ENCODE results near the gene TENM4. TPM values are rescaled to one million over a fixed set of nuclear protein-coding genes. Genes with fewer than 3 reads are reported as not detected.

TENM4 gene
- polyA plus RNA-seq, 1 of the 3 experiments (the other 2 are of a cell fraction): 16.7 TPM

- TF ChIP-seq TAF1 (IDR thresholded peaks at IDR 0.05; ENCODE audit: borderline replicate concordance, low read depth, low read length): no peak
- peak; percentile 11; the same call in 1 of the 2 replicates for TF ChIP-seq TCF12 (IDR thresholded peaks at IDR 0.05)
- TF ChIP-seq, protein P1, sequence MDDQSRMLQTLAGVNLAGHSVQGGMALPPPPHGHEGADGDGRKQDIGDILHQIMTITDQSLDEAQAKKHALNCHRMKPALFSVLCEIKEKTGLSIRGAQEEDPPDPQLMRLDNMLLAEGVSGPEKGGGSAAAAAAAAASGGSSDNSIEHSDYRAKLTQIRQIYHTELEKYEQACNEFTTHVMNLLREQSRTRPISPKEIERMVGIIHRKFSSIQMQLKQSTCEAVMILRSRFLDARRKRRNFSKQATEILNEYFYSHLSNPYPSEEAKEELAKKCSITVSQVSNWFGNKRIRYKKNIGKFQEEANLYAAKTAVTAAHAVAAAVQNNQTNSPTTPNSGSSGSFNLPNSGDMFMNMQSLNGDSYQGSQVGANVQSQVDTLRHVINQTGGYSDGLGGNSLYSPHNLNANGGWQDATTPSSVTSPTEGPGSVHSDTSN (IDR thresholded peaks at IDR 0.05): peak; percentile 32; the same call in 1 of the 2 replicates
- H2AFZ ChIP-seq (ENCODE audit: low read depth): no peak overlapping the region
- H3K27ac ChIP-seq (ENCODE audit: low read depth in 2 of 2, low read length in 1 of 2): no peak overlapping the region
- no peak overlapping the region; the same call in 1 of the 2 replicates for H3K4me2 ChIP-seq
- POLR2A ChIA-PET: no interaction called here
- H4K20me1 ChIP-seq (ENCODE audit: insufficient read depth): no peaks in the 10 kb centered on the region
- H3F3A ChIP-seq (replicated peaks; ENCODE audit: insufficient read depth): no peaks in the 10 kb centered on the region
- H3K9me3 ChIP-seq: no peaks in the 10 kb centered on the region
- H3K4me1 ChIP-seq (ENCODE audit: control insufficient read depth in 1 of 2, insufficient read depth in 2 of 2, low read depth in 1 of 2, low read length in 1 of 2): peaks cover 0 to 18% of the 10 kb centered on the region in 2 experiments; a peak in 3 of 4 replicates
- no peak overlapping the region for H3K9ac ChIP-seq
- CTCF ChIA-PET: no interaction called here
- H3K79me2 ChIP-seq (ENCODE audit: insufficient read depth): no peaks in the 10 kb centered on the region
- no peaks in the 10 kb centered on the region for H3K27me3 ChIP-seq (ENCODE audit: insufficient read depth)
- WGBS (ENCODE audit: low lambda C conversion rate): 42% methylated on average over 3 of the region's 3 CpGs
- H3K4me3 ChIP-seq (ENCODE audit: low read depth in 2 of 2, low read length in 1 of 2): no peak overlapping the region
- H3K36me3 ChIP-seq (replicated peaks in 1 of 2; ENCODE audit: control insufficient read depth in 1 of 2, insufficient read depth in 2 of 2, low read length in 1 of 2): no peaks in the 10 kb centered on the region
- DNase-seq: no peak
- no peaks in the 10 kb centered on the region for H3K9me2 ChIP-seq
Measured at GRCh38 chr11:79026803-79027445, 413.9 kb downstream of the TENM4 start.

DNA sequence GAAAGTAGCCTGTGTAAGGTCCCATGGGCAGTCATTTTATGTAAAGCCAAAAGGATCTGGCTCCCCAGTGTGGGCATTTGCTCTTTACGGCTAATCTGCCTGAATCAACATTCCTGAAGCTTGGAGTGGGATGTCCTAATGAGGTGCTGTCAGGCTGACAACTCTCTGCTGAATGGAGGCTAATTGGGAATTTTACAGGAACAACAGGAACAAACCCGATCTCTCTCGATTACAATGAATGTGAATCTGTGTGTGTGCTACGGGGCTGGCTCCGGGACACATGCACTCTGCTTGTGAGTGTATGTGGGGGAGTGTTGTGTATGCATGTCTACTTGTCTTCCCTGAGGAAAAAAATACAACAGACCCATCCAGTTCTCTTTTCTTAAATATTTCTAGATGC is 415.2 kb downstream of the TENM4 start:
- POLR2A ChIA-PET: no interaction called here
- Histone ChIP-seq H3K36me3 (replicated peaks in 1 of 2; ENCODE audit: control insufficient read depth in 1 of 2, insufficient read depth in 2 of 2, low read length in 1 of 2) (no peaks in the 10 kb centered on the region), H3K9ac (no peak overlapping the region), H3K4me2 (no peak overlapping the region), H3K9me2 (no peaks in the 10 kb centered on the region), H2AFZ (ENCODE audit: low read depth) (no peak overlapping the region), H3K9me3 (no peaks in the 10 kb centered on the region), H3K4me1 (ENCODE audit: control insufficient read depth in 1 of 2, insufficient read depth in 2 of 2, low read depth in 1 of 2, low read length in 1 of 2) (peaks cover 0 to 28% of the 10 kb centered on the region in 2 experiments; a peak in 3 of 4 replicates), H3K79me2 (ENCODE audit: insufficient read depth) (no peaks in the 10 kb centered on the region), H3F3A (replicated peaks; ENCODE audit: insufficient read depth) (no peaks in the 10 kb centered on the region), H3K4me3 (ENCODE audit: low read depth in 2 of 2, low read length in 1 of 2) (no peak overlapping the region), H3K27me3 (ENCODE audit: insufficient read depth) (no peaks in the 10 kb centered on the region), H3K27ac (ENCODE audit: low read depth in 2 of 2, low read length in 1 of 2) (no peak overlapping the region; a peak in 1 of 4 replicates), H4K20me1 (ENCODE audit: insufficient read depth) (no peaks in the 10 kb centered on the region)
- DNase-seq: no peak
- CTCF ChIA-PET: interaction anchor here (0.7 to 1.5 kb wide), 2 partner anchors 25 to 226 kb away, joined by 3 read pairs; no protein-coding TSS in a partner anchor
- TF ChIP-seq, protein P2, sequence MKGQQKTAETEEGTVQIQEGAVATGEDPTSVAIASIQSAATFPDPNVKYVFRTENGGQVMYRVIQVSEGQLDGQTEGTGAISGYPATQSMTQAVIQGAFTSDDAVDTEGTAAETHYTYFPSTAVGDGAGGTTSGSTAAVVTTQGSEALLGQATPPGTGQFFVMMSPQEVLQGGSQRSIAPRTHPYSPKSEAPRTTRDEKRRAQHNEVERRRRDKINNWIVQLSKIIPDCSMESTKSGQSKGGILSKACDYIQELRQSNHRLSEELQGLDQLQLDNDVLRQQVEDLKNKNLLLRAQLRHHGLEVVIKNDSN (IDR thresholded peaks at IDR 0.05; ENCODE audit: borderline replicate concordance, low read depth): no peak
- TF ChIP-seq RAD21 (IDR thresholded peaks at IDR 0.05; ENCODE audit: low read length) (peak; percentile 14; the same call in 1 of the 2 replicates), ELF1 (IDR thresholded peaks at IDR 0.05) (no peak), POLR2AphosphoS5 (IDR thresholded peaks at IDR 0.05; ENCODE audit: low read depth, low read length) (no peak), EZH2phosphoT487 (IDR thresholded peaks at IDR 0.05; ENCODE audit: borderline replicate concordance, low read depth) (no peak)
- TF ChIP-seq, protein P3, sequence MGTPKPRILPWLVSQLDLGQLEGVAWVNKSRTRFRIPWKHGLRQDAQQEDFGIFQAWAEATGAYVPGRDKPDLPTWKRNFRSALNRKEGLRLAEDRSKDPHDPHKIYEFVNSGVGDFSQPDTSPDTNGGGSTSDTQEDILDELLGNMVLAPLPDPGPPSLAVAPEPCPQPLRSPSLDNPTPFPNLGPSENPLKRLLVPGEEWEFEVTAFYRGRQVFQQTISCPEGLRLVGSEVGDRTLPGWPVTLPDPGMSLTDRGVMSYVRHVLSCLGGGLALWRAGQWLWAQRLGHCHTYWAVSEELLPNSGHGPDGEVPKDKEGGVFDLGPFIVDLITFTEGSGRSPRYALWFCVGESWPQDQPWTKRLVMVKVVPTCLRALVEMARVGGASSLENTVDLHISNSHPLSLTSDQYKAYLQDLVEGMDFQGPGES (IDR thresholded peaks at IDR 0.05; ENCODE audit: low read depth, low read length): no peak
- 86% methylated on average over 5 of the region's 5 CpGs for WGBS (ENCODE audit: low lambda C conversion rate)

All from SK-N-SH (cell line).